Measurements from ENCODE around the gene ILKAP.

- no peak for TF ChIP-seq CTCF (IDR thresholded peaks at IDR 0.05; ENCODE audit: insufficient read depth, low read length, poor library complexity, severe bottlenecking)
- TF ChIP-seq EZH2phosphoT487 (conservative IDR thresholded peaks at IDR 0.05; ENCODE audit: low read length) = no peak
These were observed 38.5 kb upstream of the ILKAP start for GRCh38 chr2:238241970-238242369.

Measured in SU-DHL-6 (cell line).